HG02884 (cell line): ENCODE measurements around the gene RHOV.

Experiments used
- ATAC-seq: cut with Tn5 transposase; IDR thresholded peaks from one replicate; pipeline ENCODE4 v1.9.1; 2021; ENCODE audit warnings: mild to moderate bottlenecking, moderate library complexity; ENCODE audit not compliant: unreplicated experiment

Gene RHOV

GRCh38 chr15:40873694-40874561, at the start of gene RHOV:
TSS of gene RHOV (minus strand) at chr15:40874234. CDS start at chr15:40874139, 95 bp downstream.
- ATAC-seq, result peak; percentile 50

GRCh38 chr15:40923551-40923950, 49.5 kb upstream of the RHOV start:
- no peak for ATAC-seq

GRCh38 chr15:40922608-40923005, 48.6 kb upstream of the RHOV start:
- ATAC-seq, result no peak

- no peak for ATAC-seq
These were observed 48.0 kb upstream of the RHOV start for GRCh38 chr15:40921949-40922607.

GRCh38 chr15:40918799-40919392, 44.9 kb upstream of the RHOV start:
- ATAC-seq, result no peak

- ATAC-seq, result no peak
These were observed 44.2 kb upstream of the RHOV start for GRCh38 chr15:40918146-40918798.

GRCh38 chr15:40917585-40917984, 43.6 kb upstream of the RHOV start:
- ATAC-seq, result no peak

GRCh38 chr15:40915679-40916078, 41.6 kb upstream of the RHOV start:
- ATAC-seq, result no peak

GRCh38 chr15:40915116-40915661, 41.2 kb upstream of the RHOV start:
- no peak for ATAC-seq

- ATAC-seq, result no peak
These were observed 40.5 kb upstream of the RHOV start for GRCh38 chr15:40914486-40914885.

GRCh38 chr15:40914013-40914412, 40.0 kb upstream of the RHOV start:
- no peak for ATAC-seq

- no peak for ATAC-seq
These were observed 38.4 kb upstream of the RHOV start for GRCh38 chr15:40912478-40912877.

GRCh38 chr15:40911693-40912092, 37.7 kb upstream of the RHOV start:
- ATAC-seq, result no peak

GRCh38 chr15:40911141-40911540, 37.1 kb upstream of the RHOV start:
- no peak for ATAC-seq

- ATAC-seq, result no peak
These were observed 35.9 kb upstream of the RHOV start for GRCh38 chr15:40909662-40910630.

GRCh38 chr15:40908095-40908494, 34.1 kb upstream of the RHOV start:
- ATAC-seq, result no peak

- ATAC-seq, result no peak
These were observed 33.2 kb upstream of the RHOV start for GRCh38 chr15:40906991-40907802.

GRCh38 chr15:40906091-40906990, 32.3 kb upstream of the RHOV start:
- ATAC-seq, result peak; percentile 55
